ENCODE measurements around the gene IL33. TPM values are rescaled to one million over a fixed set of nuclear protein-coding genes. Genes with fewer than 3 reads are reported as not detected.

IL33 gene
- total and polyA plus RNA-seq, 2 experiments from 2014 or later, result 2.1 TPM; not detected in 1

GRCh38 chr9:6230037-6230780 lies 14.6 kb downstream of the IL33 start:
- H3K27me3 ChIP-seq, result no peaks in the 10 kb centered on the region
- H3K9me2 ChIP-seq (replicated peaks; ENCODE audit: insufficient read depth), result no peaks in the 10 kb centered on the region
- peak overlapping the region; percentile 20 for H3K4me2 ChIP-seq
- TF ChIP-seq EZH2 (IDR thresholded peaks at IDR 0.05; ENCODE audit: borderline replicate concordance) (no peak), CTCF (IDR thresholded peaks at IDR 0.05; ENCODE audit: poor library complexity) (no peak), EZH2phosphoT487 (IDR thresholded peaks at IDR 0.05; ENCODE audit: low read depth, severe bottlenecking, unreplicated experiment) (no peak)
- no peaks in the 10 kb centered on the region for H3K36me3 ChIP-seq (replicated peaks; ENCODE audit: insufficient read depth, low read depth)
- no peaks in the 10 kb centered on the region for H3K9me3 ChIP-seq (ENCODE audit: low read depth)
- peaks cover 11% of the 10 kb centered on the region for H3K4me1 ChIP-seq (ENCODE audit: insufficient read depth)
- H3K79me2 ChIP-seq, result no peaks in the 10 kb centered on the region
- H3K4me3 ChIP-seq, result no peak overlapping the region
- 42% methylated on average over 2 of the region's 2 CpGs for WGBS (ENCODE audit: low lambda C conversion rate, missing lambda C conversion rate)
- H4K20me1 ChIP-seq (ENCODE audit: insufficient read depth, poor library complexity, severe bottlenecking), result no peaks in the 10 kb centered on the region
- peak; percentile 24 for DNase-seq (ENCODE audit: low spot score)
- peak overlapping the region; percentile 70 for H3K27ac ChIP-seq
- H2AFZ ChIP-seq, result no peak overlapping the region

DNA sequence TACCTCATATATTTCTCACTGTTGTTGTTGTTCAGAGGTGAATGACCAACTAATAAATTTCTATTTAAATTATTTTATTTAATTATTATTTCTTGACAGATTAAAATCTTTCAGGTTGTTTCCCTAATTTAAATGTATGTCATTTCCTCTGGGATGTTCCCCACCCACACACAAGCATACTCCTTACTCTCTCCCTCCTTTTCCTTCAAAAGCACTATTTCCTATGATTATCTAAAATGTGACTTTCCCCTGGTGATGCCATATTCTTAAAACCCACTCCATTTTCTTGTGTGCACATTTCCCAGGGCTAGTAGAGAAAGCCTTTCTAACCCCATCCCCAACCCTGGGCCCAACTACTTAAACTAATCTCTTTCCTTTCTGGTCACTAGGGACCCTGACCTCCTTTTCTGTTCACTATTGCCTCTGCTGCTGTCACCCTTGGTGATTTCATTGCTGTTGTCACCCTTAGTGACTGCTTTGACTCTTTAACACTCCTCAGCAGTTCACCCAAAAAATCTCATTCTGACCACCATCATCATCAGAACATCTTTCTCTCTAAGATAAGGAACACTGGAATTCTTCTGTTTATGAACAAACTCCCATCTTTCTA lies 16.8 kb downstream of the IL33 start:
- TF ChIP-seq CTCF (IDR thresholded peaks at IDR 0.05; ENCODE audit: poor library complexity) (no peak), EZH2phosphoT487 (IDR thresholded peaks at IDR 0.05; ENCODE audit: low read depth, severe bottlenecking, unreplicated experiment) (no peak), EZH2 (IDR thresholded peaks at IDR 0.05; ENCODE audit: borderline replicate concordance) (no peak)
- Histone ChIP-seq H3K9me3 (ENCODE audit: low read depth) (no peaks in the 10 kb centered on the region), H3K27me3 (no peaks in the 10 kb centered on the region), H3K4me1 (ENCODE audit: insufficient read depth) (peaks cover 14% of the 10 kb centered on the region), H2AFZ (no peak overlapping the region), H3K9me2 (replicated peaks; ENCODE audit: insufficient read depth) (no peaks in the 10 kb centered on the region), H3K4me3 (no peak overlapping the region), H3K27ac (no peak overlapping the region), H3K4me2 (no peak overlapping the region), H3K36me3 (replicated peaks; ENCODE audit: insufficient read depth, low read depth) (no peaks in the 10 kb centered on the region), H3K79me2 (no peaks in the 10 kb centered on the region), H4K20me1 (ENCODE audit: insufficient read depth, poor library complexity, severe bottlenecking) (no peaks in the 10 kb centered on the region)
- DNase-seq (ENCODE audit: low spot score), result no peak

DNA sequence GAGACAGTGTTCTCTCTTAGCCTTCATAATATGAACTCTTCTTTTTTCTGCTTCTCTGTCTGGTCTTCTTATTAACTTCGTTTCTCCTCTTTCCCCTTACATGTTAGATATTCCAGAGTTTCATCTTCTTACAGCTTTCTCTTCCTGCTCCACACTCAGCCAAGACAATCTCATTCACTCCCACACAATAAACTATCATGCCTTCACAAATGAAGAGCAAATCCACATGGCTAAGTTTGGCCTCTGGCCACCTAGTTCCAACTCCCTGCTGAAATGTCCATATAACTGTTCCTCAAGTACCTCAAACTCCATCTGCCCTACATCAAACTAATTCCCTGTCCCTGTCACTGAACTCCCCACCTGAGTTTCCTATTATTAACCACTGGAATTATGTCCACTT lies 18.4 kb downstream of the IL33 start:
- H3K27me3 ChIP-seq, result no peaks in the 10 kb centered on the region
- peaks cover 20% of the 10 kb centered on the region for H3K4me1 ChIP-seq (ENCODE audit: insufficient read depth)
- H2AFZ ChIP-seq, result no peak overlapping the region
- no peak overlapping the region for H3K27ac ChIP-seq
- no peaks in the 10 kb centered on the region for H3K36me3 ChIP-seq (replicated peaks; ENCODE audit: insufficient read depth, low read depth)
- whole genome bisulfite sequencing (ENCODE audit: low lambda C conversion rate, missing lambda C conversion rate), result 79% methylated on average over 1 of the region's 1 CpG
- no peaks in the 10 kb centered on the region for H3K79me2 ChIP-seq
- H3K4me3 ChIP-seq, result no peak overlapping the region
- H3K9me3 ChIP-seq (ENCODE audit: low read depth), result no peaks in the 10 kb centered on the region
- no peaks in the 10 kb centered on the region for H3K9me2 ChIP-seq (replicated peaks; ENCODE audit: insufficient read depth)
- no peak for DNase-seq (ENCODE audit: low spot score)
- no peak overlapping the region for H3K4me2 ChIP-seq
- H4K20me1 ChIP-seq (ENCODE audit: insufficient read depth, poor library complexity, severe bottlenecking), result no peaks in the 10 kb centered on the region
- no peak for TF ChIP-seq EZH2 (IDR thresholded peaks at IDR 0.05; ENCODE audit: borderline replicate concordance)
- no peak for TF ChIP-seq CTCF (IDR thresholded peaks at IDR 0.05; ENCODE audit: poor library complexity)
- TF ChIP-seq EZH2phosphoT487 (IDR thresholded peaks at IDR 0.05; ENCODE audit: low read depth, severe bottlenecking, unreplicated experiment), result no peak
